ENCODE measurements around the gene IRAK1. TPM values are rescaled to one million over a fixed set of nuclear protein-coding genes. Genes with fewer than 3 reads are reported as not detected.

Gene IRAK1
- 92.3 TPM for total RNA-seq (2021; ENCODE audit: unreplicated experiment)
- 104 and 125 TPM in 2 replicates for polyA plus RNA-seq (2012)
- Bru-seq, nascent RNA, result percentile 77 among the genes with signal in this experiment
- percentile 96 among the genes with signal in this experiment for BruChase-seq, experiment 1, labeled RNA remaining after a 6-hour chase
- percentile 90 among the genes with signal in this experiment for BruChase-seq, experiment 2, labeled RNA remaining after a 2-hour chase
- long read RNA-seq, transcript IRAK1-203 (14 exons, 3,666 nt), result major isoform, 79 of 277 reads
- long read RNA-seq, transcript IRAK1-204 (14 exons, 2,049 nt), result minor isoform, 12 of 277 reads
- long read RNA-seq, partial matches to known transcripts, result 126 of 277 reads
- long read RNA-seq, other reads (novel, unspliced or antisense), result 58 of 277 reads

DNA sequence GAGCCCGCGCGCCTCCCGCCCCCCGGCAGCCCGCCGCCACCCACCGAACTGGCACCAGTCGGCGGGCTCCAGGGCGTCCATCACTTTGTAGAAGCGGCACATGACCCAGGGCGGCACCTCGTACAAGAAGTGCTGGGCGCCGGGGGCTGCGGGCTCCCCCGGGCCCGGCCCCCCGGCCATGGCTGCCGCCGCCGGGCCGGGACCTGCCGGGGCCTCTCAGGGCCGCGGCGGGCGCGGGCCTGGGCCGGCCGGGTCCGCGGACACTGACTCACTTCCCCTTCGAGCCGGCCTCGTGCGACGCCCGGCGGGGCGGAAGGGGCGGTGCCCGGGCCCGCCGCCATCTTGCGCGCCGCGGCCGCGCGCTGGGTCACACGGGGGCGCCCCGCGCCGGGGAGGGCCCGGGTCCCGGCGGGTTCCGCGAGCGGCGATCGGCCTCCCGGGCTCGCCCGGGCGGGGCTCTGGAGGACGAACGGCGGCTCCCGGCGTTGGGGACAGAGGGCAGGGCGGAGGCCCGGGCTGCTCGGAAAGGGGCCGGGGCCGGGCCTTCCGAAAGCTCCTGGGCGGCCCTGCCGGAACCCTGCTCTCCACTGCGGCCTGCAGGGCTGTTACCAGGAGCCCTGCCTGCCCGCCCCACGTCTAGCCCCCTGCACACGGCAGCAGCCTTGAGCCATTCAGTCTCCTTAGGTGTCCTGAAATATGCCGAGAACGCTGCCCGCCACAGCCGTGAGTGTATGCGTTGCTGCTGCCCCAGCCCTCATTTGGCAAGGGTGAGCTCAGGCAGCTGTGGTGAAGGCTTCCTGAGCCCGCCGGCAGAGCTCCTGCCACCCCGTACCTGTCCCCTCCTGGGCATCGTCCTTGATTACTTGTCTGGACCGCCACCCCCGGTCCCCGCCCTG, at the start of gene IRAK1:
IRAK1 (minus strand) TSS at position 270 of the 896 bp plus-strand sequence; CDS start at position 180, 90 bp downstream.
- H3K36me3 ChIP-seq (ENCODE audit: control insufficient read depth in 1 of 2, insufficient read depth in 2 of 2, low read length in 2 of 2), result peaks cover 2 to 5% of the 10 kb centered on the region in 2 experiments; a peak in 1 of 4 replicates
- ChIA-PET POLR2A (no interaction called here), RAD21 (ENCODE audit: low non-redundant PET in 1 of 2, low total read pairs in 2 of 2, uncharacterized antibody in 2 of 2, unreplicated experiment in 2 of 2) (no interaction called here), CTCF (no interaction called here)
- no peaks in the 10 kb centered on the region for H3K27me3 ChIP-seq (ENCODE audit: insufficient read depth, low read length)
- H3K27ac ChIP-seq (ENCODE audit: low read depth, low read length), result peak within 1 kb of the TSS; percentile 88
- peak within 1 kb of the TSS; percentile 68 to 69 for H3K4me3 ChIP-seq (replicated peaks in 1 of 2; ENCODE audit: low read depth in 1 of 2, low read length in 2 of 2)
- H2AFZ ChIP-seq (ENCODE audit: low read depth, low read length, poor library complexity, severe bottlenecking), result no peak within 1 kb of the TSS
- TF ChIP-seq ZFX (IDR thresholded peaks at IDR 0.05), result peak; percentile 82
- TF ChIP-seq POLR2AphosphoS5 (IDR thresholded peaks at IDR 0.05; ENCODE audit: low read depth, low read length), result peak; percentile 52
- TF ChIP-seq YY1 (IDR thresholded peaks at IDR 0.05; ENCODE audit: extremely low read depth, insufficient replicate concordance, low read depth, low read length), result peak; percentile 87
- TF ChIP-seq SIN3A (IDR thresholded peaks at IDR 0.05; ENCODE audit: low read depth), result no peak
- peak; percentile 43 for TF ChIP-seq POLR2A (IDR thresholded peaks at IDR 0.05; ENCODE audit: borderline replicate concordance, extremely low read depth, insufficient read depth, insufficient read length)
- ATAC-seq (peak; percentile 69), DNase-seq (ENCODE audit: low read depth, low spot score) (no peak)
- H3K9me2 ChIP-seq (ENCODE audit: insufficient read depth), result no peaks in the 10 kb centered on the region
- peak within 1 kb of the TSS; percentile 88 for H3K9ac ChIP-seq (ENCODE audit: low read length)
- BruUV-seq (replicated peaks), result no TSS peak
- no peaks in the 10 kb centered on the region for H4K20me1 ChIP-seq (ENCODE audit: insufficient read depth)
- peak within 1 kb of the TSS; percentile 81 for H3K4me2 ChIP-seq (ENCODE audit: low read length)
- no peaks in the 10 kb centered on the region for H3K9me3 ChIP-seq (ENCODE audit: control insufficient read depth in 1 of 2, insufficient read depth in 1 of 2, low read depth in 1 of 2, low read length in 2 of 2)
- intact Hi-C loops (cut with micrococcal nuclease), result no loop called here
- peaks cover 9 to 31% of the 10 kb centered on the region in 2 experiments for H3K4me1 ChIP-seq (ENCODE audit: control insufficient read depth in 1 of 2, insufficient read depth in 2 of 2, low read length in 2 of 2)
- H3K79me2 ChIP-seq (ENCODE audit: insufficient read depth, low read length), result peaks cover 42% of the 10 kb centered on the region

GRCh38 chrX:154068560-154068959, 48.9 kb upstream of the IRAK1 start:
- Histone ChIP-seq H3K4me1 (ENCODE audit: control insufficient read depth in 1 of 2, insufficient read depth in 2 of 2, low read length in 2 of 2) (0 out of 4 replicates have a peak, but pooled peaks cover 0 to 2% of the 10 kb centered on the region in 2 experiments), H4K20me1 (ENCODE audit: insufficient read depth) (no peaks in the 10 kb centered on the region), H3K9me2 (ENCODE audit: insufficient read depth) (no peaks in the 10 kb centered on the region), H3K9ac (ENCODE audit: low read length) (no peak overlapping the region), H3K36me3 (ENCODE audit: control insufficient read depth in 1 of 2, insufficient read depth in 2 of 2, low read length in 2 of 2) (no peaks in the 10 kb centered on the region), H3K79me2 (ENCODE audit: insufficient read depth, low read length) (peaks cover 76% of the 10 kb centered on the region), H3K27ac (ENCODE audit: low read depth, low read length) (no peak overlapping the region), H3K4me2 (ENCODE audit: low read length) (no peak overlapping the region), H3K4me3 (replicated peaks in 1 of 2; ENCODE audit: low read depth in 1 of 2, low read length in 2 of 2) (no peak overlapping the region), H3K9me3 (ENCODE audit: control insufficient read depth in 1 of 2, insufficient read depth in 1 of 2, low read depth in 1 of 2, low read length in 2 of 2) (no peaks in the 10 kb centered on the region), H2AFZ (ENCODE audit: low read depth, low read length, poor library complexity, severe bottlenecking) (no peak overlapping the region), H3K27me3 (ENCODE audit: insufficient read depth, low read length) (no peaks in the 10 kb centered on the region)
- DNase-seq (ENCODE audit: low read depth, low spot score) (no peak), ATAC-seq (no peak)
- intact Hi-C loops (cut with micrococcal nuclease), result no loop called here
- ChIA-PET CTCF (no interaction called here), POLR2A (no interaction called here), RAD21 (ENCODE audit: low non-redundant PET in 1 of 2, low total read pairs in 2 of 2, uncharacterized antibody in 2 of 2, unreplicated experiment in 2 of 2) (no interaction called here)
- no TSS peak for BruUV-seq (replicated peaks)
- TF ChIP-seq SIN3A (IDR thresholded peaks at IDR 0.05; ENCODE audit: low read depth) (no peak), EZH2phosphoT487 (IDR thresholded peaks at IDR 0.05; ENCODE audit: borderline replicate concordance) (no peak), SP1 (IDR thresholded peaks at IDR 0.05; ENCODE audit: low read depth) (no peak), ZFX (IDR thresholded peaks at IDR 0.05) (no peak), ATF3 (IDR thresholded peaks at IDR 0.05) (no peak), TCF7L2 (IDR thresholded peaks at IDR 0.05; ENCODE audit: borderline replicate concordance, extremely low read depth, insufficient read depth, insufficient read length) (no peak), CBX3 (IDR thresholded peaks at IDR 0.05; ENCODE audit: low read depth) (no peak), POLR2AphosphoS5 (IDR thresholded peaks at IDR 0.05; ENCODE audit: low read depth, low read length) (no peak), FOSL1 (IDR thresholded peaks at IDR 0.05; ENCODE audit: low read depth) (no peak), CEBPB (IDR thresholded peaks at IDR 0.05; ENCODE audit: low read depth) (no peak), EZH2 (IDR thresholded peaks at IDR 0.05) (no peak), MAX (IDR thresholded peaks at IDR 0.05) (no peak), RAD21 (IDR thresholded peaks at IDR 0.05; ENCODE audit: low read depth) (no peak), ELF1 (IDR thresholded peaks at IDR 0.05; ENCODE audit: borderline replicate concordance, low read depth) (no peak), ZNF274 (IDR thresholded peaks at IDR 0.05; ENCODE audit: low read depth, low read length) (no peak)
